HG03342 (cell line): ENCODE data around the gene GRID1.
A peak's percentile ranks its signal among the peaks of the same experiment; 100 is the strongest.
"Not testable (repeated sequence)": the region's sequence is repeated elsewhere in the genome, so short reads cannot be mapped to it uniquely, and the experiment has no call there.

ENCODE experiments used
- ATAC-seq: cut with Tn5 transposase; IDR thresholded peaks from one replicate; pipeline ENCODE4 v1.9.1; 2021; ENCODE audit warnings: mild to moderate bottlenecking, moderate library complexity; ENCODE audit not compliant: unreplicated experiment

Gene GRID1

GRCh38 chr10:86392723-86393094, 26.1 kb upstream of the GRID1 start:
- peak; percentile 38 for ATAC-seq

DNA sequence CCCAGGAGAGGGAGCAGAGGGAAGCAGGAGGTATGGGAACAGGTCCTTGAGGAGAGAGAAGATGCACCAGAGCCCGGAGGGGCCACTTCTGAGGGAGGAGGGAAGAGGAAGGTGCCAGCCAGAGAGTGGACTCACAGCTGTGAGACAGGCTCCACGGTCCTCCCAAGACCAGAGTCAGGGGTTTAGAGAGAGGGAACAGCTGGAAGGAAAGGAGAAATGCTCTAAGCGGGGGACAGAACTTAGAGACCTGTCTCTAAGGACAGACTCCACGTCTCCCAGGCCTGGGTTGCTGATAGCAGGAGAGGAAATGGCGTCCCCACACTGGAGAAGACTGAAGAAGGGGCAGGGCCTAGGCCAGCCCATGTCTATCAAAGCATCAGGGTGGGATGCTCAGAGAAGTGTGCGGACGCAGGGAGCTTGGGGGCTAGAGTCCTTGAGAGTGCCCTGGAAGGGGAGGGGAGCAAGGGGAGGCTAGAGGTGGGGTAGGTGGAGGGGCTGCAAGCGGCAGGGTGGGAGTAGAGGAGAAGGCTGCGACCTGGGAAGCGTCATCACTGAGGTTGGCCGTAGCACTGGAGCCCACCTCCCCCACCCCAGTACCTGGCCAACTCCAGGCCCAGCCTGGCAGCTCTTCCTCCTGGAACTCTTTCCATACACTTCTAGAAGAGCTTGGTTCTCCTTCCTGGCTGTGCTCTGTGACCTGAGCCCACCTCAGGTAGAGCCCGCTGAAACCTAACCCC, 25.6 kb upstream of the GRID1 start:
- ATAC-seq = peak; percentile 17

DNA sequence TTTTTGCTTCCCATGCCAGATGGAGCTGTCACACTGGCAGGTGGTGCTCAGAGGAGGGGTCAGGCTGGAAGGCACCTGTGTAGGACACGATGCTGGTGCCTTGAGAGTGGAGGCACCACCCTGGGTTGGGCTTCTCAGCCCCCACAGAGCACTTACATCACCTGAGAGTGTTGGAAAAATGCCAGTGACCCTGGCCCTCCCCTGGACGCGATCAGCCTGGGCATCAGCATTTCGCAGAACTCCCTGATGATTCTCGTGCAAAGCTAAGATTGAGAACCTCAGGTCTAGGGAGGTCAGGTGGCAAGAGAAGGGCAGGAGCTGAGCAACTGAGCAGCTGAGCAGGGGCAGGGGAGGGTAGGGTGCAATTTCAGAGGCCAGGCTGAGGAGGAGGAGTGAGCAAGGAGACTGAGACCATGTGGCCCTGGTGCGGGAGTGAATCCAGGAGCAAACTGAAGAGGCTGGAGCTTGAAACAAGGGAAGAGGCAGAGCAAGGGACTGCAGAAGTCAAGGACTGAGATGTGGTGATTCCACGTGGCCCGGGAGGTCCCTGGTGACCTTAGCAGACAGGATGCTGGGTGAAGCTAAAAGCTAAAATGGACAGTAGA, 24.7 kb upstream of the GRID1 start:
- no peak for ATAC-seq

DNA sequence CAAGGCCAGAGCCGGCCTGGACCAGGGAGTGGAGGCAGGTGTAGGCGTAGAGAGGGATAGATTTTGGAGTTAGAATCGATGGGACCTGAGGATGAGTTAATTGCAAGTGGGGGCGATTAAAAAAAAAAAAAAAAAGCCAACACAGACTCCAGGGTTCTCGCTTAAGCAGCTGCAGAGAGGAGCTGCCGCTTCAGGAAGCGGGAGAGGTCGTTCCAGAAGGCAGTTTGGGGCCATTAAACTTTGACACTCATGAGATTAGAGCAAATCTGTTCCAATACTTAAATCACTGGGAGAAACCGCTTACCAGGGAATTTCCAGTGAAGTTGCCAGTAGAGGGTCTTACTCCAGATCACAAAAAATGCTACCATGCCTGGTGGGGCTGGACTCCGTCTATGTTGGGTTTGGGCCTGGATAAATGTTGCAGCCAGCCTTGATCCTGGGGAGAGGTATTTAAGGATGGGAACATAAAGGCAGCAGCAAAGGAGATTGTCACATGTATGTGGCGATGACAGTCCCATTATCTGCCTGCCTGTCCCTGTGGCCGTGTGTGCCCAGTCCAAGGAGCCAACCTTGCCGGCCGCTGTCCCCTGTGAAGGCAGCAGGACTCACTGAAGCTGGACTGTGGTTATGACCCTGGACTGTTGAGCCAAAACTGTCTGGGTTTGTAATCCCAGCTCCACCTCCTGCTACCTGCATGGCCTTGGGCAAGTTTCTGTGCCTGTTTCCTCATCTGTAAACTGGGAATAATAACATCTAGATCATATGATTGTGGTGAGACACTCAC, 23.9 kb upstream of the GRID1 start:
- no peak for ATAC-seq

- peak; percentile 62 for ATAC-seq
Observed at GRCh38 chr10:86389441-86390193, 23.0 kb upstream of the GRID1 start.

- not testable (repeated sequence) for ATAC-seq
Observed at GRCh38 chr10:86389109-86389440, 22.5 kb upstream of the GRID1 start.

DNA sequence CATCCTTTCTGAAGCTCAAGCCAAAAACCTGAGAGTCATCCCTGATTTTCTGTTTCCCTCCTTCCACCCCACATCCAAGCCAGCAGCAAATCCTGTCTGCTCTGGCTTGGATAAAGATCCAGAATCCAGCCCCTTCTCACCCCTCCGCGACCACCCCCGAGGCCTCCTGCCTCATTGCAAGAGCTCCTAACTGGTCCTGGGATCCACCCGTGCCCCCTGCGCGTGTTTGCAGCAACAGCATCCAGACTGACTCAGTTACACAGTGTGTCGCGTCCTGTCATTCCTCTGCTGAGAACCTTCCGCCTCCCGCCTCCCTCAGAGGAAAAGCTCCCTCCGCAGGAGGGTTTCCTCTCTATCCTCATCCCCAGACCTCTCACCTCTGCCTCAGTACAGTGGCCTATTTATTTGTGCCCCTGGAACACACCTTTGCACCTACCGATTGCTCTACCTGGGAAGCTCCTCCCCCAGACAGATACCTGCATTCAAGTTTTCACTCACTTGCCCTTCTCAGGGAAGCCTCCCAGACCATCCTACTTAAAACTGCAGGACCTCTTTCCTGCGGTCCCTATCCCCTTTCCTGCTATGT, 21.6 kb upstream of the GRID1 start:
- ATAC-seq = no peak

GRCh38 chr10:86387178-86387794, 20.7 kb upstream of the GRID1 start:
- ATAC-seq = no peak

DNA sequence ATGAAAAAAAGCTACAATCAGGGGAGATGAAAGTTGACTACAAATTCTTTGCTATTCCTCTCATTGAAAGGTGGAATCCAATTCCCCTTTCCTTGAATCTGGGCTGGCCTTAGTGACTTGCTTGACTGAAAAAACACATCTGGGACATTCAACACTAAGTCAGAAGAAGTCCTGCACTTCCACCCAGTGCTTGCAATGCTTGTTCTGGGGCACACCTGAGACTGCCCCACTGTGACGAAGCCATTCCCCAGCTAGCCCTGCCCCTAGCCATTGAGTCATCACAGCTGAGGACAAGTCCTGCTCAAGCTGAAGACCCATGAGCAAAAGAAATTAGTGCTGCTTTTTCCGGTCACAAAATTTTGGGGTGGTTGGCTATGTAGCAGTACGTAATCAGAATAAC, 19.2 kb upstream of the GRID1 start:
- no peak for ATAC-seq

DNA sequence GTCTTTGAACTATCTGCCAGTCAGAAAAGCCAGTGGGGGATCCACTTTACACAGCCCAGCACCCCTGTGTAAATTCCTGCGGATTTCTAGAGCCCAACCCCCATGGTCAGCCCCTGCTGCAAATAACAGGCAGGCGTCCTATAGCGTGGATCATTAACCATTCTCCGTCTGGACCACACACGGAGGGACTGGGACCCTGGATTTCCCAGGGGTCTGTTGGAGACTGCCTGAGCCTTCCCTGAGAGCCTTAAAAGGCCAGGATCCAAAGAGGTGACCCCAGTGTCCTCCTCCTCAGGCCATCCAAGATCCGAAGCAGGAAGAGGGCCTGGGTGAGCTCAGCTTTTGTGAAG, 11.2 kb upstream of the GRID1 start:
- ATAC-seq = no peak

DNA sequence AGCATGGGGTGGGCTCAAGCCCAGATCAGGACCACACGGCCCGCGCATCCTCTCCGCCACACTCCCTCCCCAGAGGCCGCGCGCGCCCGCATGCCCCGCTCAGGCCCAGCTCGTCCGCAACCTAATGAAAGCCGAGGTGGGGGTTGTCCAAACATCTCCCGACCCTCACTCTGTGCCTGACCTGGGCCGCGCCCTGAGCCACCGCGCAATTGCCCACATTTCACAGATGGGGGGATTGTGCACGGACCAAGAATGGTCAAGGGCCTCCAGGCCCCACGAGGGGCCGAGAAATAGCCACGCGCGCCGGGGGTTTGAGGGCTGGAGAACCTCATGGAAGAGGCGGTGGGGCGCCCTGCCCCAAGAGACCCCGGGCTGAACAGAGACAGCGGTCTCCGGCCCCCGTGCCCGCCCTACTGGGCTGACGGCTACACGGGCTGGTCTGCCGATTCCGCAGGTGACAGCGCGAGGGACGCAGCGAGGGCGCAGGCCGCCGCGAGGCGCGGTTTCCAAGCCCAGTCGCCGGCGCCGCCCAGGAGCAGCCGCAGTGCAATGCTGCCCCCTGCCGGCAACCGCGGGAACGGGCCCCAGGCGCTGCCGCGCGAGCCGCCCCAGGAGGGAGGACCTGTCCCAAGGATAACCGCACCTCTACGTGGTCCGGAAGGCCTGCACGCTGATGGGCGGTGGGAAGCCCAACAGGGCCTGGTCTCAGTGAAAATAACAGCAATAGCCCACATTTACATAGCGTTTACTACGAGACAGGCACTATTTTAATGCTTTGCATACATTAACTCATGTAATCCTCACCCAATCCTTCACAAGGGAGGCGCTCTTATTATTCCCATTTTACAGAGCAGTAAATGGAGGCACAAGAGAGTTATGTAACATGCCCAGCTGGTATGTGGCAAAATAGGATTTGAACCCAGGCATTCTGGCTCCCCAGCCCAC, 10.5 kb upstream of the GRID1 start:
- ATAC-seq = peak; percentile 94

- ATAC-seq = no peak
Observed at GRCh38 chr10:86376403-86376802, 9.8 kb upstream of the GRID1 start.

DNA sequence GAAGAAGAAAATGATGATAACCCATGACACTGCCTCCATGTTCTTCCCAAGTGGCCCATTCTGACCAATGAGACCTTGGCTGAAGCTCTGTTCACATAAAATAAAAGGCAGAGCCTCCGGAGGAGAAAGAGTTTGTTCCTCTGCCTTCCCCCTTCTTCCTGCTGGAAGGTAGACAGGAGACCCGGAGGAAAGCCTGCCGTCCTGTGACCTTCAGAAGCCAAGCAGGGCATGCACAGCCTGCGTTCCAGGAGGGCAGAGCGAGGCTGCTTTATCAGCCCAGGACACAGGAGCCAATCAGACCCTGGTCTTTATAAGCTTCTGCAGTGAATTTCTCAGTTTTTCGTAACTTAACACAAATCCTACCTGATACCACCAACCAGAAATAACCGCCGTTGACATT, 8.6 kb upstream of the GRID1 start:
- ATAC-seq = no peak

DNA sequence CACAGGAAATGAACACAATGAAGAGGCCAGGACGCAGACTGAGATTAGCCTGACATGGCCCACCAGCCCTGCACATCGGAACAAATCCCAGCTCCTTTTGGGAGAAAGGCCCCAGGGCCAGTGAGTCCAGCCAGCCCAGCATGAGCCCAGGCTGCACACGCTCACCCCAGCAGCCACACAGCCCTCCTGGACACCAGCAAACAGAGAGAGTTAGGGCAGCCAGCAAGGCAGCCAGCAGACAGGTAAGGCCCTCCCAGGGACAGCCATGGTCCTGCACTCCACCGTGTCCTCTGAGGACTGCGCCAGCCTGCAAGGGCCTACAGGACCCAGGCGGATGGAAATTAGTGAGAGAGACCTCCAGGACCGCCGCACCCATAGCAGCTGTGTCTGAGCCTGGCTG, 8.1 kb upstream of the GRID1 start:
- ATAC-seq = no peak

DNA sequence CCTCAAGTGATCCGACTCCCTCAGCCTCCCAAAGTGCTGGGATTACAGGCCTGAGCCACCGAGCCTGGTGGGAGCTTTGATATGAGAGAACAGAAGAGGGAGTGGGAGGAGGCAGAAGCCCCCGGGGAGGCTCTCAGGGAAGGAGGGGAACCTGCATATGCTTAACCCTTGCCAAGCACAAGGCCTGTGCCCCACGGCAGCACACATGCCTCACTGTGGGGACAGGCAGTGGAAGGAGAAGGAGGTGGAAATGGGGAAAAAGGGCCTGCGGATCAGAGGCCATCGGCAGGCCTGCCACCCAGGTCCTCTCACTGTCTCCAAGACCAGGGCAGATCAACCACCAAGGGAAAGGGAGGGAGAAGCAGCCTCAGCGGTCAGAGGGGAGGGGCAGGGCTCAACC, 7.2 kb upstream of the GRID1 start:
- no peak for ATAC-seq

GRCh38 chr10:86373251-86373650, 6.7 kb upstream of the GRID1 start:
- ATAC-seq = no peak

GRCh38 chr10:86372784-86373239, 6.2 kb upstream of the GRID1 start:
- no peak for ATAC-seq

GRCh38 chr10:86372119-86372783, 5.7 kb upstream of the GRID1 start:
- no peak for ATAC-seq

GRCh38 chr10:86371691-86372090, 5.1 kb upstream of the GRID1 start:
- ATAC-seq = no peak
